Measurements from ENCODE around the gene NTNG1.

NTNG1 gene

DNA sequence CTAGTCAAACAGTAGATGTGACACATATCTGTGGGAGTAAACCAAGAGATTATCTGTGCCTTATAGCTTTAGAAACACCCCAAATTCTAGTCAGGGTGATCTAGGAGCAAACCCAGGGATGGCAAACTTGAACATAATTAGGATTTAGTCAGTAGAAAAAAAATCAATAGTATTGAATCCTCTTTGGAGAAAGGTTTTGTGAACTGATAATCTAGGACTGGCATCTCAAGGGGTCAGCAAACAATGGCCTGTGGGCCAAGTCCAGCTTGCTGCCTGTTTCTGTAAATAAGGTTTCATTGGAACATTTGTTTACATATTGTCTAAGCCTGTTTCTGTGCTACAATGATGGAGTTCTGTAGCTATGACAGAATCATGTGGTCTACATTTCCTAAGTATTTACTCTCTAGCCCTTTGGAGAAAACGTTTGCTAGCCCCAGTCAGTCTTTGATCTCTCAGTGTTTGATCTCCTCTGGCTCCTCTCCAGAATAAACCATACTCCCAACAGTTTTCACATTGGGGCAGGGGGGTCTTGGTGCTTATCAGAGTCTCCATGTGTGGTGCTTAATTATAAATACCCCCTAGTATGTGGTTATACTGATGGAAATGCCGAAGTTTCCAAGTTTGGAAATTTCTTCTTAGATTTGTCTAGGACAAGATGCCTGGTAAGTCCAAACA is 385.8 kb downstream of the NTNG1 start:
- in situ Hi-C loops (cut with MboI; ENCODE audit: low sequenced_read_pairs, unreplicated experiment): loop anchor here (25.0 kb wide), 2 partner anchors 211 to 339 kb away; no protein-coding TSS in a partner anchor

DNA sequence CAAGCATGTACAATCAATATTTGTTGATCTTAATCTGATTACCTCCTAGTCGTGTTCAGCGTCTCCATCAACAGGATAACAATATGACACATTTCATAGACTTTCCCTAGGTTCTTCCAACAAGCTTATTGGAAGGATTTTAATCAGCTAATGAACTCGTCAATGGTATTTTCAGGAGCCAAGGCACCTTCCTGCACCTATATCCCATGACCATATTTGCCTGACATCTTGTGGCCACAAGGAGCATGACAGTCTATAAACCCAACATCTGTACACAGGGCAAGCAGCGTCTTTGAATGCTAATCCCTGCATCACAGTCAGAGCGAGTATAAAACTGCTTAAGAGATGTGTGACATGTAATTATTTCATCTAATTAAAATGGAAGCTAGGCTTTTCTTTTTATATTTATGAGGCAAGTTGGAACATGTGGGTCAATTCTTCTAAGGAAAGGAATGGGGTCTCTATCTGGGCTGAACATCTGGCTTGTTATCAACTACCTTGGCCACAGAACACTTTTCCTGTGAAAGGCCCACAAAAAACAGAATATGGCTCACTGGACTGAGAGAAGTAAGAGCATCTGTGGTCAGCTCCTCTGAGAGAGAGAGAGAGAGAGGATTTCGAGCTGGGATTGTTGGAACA is 388.8 kb downstream of the NTNG1 start:
- in situ Hi-C loops (cut with MboI; ENCODE audit: low sequenced_read_pairs, unreplicated experiment): loop anchor here (25.0 kb wide), 2 partner anchors 208 to 342 kb away; no protein-coding TSS in a partner anchor
- peak; percentile 62 for DNase-seq (ENCODE audit: low spot score)
- TF ChIP-seq, protein P1, sequence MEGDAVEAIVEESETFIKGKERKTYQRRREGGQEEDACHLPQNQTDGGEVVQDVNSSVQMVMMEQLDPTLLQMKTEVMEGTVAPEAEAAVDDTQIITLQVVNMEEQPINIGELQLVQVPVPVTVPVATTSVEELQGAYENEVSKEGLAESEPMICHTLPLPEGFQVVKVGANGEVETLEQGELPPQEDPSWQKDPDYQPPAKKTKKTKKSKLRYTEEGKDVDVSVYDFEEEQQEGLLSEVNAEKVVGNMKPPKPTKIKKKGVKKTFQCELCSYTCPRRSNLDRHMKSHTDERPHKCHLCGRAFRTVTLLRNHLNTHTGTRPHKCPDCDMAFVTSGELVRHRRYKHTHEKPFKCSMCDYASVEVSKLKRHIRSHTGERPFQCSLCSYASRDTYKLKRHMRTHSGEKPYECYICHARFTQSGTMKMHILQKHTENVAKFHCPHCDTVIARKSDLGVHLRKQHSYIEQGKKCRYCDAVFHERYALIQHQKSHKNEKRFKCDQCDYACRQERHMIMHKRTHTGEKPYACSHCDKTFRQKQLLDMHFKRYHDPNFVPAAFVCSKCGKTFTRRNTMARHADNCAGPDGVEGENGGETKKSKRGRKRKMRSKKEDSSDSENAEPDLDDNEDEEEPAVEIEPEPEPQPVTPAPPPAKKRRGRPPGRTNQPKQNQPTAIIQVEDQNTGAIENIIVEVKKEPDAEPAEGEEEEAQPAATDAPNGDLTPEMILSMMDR (IDR thresholded peaks at IDR 0.05; ENCODE audit: borderline replicate concordance, control extremely low read depth, extremely low read depth, insufficient read depth, missing control alignments): peak; percentile 65

More for the DNA sequence above, 385.8 kb downstream of the NTNG1 start:
- TF ChIP-seq, protein P1 (IDR thresholded peaks at IDR 0.05; ENCODE audit: borderline replicate concordance, control extremely low read depth, extremely low read depth, insufficient read depth, missing control alignments): no peak
- DNase-seq (ENCODE audit: low spot score): no peak

DNA sequence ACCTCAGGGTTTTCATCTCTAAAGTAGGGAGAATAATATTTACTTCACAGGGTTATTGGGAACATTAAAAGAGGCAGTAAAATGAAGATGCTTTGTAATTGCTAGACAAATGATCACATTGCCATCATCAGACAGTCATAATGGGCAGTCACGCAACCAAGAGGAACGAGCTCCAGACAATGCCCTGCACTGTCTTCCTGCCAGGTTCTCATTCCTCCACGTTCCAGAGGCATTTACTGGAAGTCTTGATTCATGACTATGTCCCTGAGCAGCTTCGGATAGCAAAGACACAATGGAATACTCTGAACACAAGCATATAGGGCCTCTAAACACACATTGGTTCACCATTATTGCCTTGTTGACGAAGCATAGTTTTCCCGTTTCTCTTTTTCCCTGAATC is 389.7 kb downstream of the NTNG1 start:
- TF ChIP-seq, protein P1 (IDR thresholded peaks at IDR 0.05; ENCODE audit: borderline replicate concordance, control extremely low read depth, extremely low read depth, insufficient read depth, missing control alignments): no peak
- in situ Hi-C loops (cut with MboI; ENCODE audit: low sequenced_read_pairs, unreplicated experiment): loop anchor here (25.0 kb wide), 2 partner anchors 207 to 343 kb away; no protein-coding TSS in a partner anchor
- no peak for DNase-seq (ENCODE audit: low spot score)

DNA sequence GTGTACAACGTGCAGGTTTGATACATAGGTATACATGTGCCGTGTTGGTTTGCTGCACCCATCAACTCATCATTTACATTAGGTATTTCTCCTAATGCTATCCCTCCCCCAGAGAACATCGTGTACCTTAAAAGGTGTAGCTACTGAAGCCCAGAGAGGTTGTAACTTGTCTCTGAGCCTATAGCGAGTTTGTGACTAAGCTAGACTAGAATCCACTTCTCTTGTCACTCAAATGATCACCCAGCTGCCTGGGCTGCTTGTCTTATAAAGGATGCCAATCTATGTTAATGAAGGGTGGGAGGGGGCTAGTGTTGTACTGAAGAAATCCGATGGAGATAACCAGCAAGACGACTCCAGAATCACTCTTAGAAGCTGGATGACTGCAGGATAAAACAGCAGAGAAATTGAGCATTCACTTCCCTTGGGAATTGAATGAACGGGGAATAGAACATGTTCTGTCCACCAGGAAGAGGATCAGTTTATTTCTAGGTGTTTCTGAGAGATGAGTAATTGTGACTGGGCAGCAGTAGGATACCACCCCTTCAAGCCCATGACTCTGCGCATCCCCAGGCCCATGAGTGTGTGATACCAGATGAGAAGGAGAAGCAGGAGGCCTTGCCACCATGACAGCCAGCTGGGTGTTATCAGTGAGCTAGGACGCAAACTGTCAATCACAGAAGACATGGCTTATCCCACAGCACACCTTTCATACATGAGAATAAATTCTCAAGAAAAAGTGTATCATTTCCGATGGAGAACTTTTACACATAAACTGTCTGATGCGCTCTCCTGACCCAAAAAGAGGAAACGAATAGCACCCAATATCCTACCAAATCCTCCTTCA is 390.4 kb downstream of the NTNG1 start:
- in situ Hi-C loops (cut with MboI; ENCODE audit: low sequenced_read_pairs, unreplicated experiment): loop anchor here (25.0 kb wide), 2 partner anchors 206 to 344 kb away; no protein-coding TSS in a partner anchor
- TF ChIP-seq, protein P1 (IDR thresholded peaks at IDR 0.05; ENCODE audit: borderline replicate concordance, control extremely low read depth, extremely low read depth, insufficient read depth, missing control alignments): no peak
- DNase-seq (ENCODE audit: low spot score): no peak

DNA sequence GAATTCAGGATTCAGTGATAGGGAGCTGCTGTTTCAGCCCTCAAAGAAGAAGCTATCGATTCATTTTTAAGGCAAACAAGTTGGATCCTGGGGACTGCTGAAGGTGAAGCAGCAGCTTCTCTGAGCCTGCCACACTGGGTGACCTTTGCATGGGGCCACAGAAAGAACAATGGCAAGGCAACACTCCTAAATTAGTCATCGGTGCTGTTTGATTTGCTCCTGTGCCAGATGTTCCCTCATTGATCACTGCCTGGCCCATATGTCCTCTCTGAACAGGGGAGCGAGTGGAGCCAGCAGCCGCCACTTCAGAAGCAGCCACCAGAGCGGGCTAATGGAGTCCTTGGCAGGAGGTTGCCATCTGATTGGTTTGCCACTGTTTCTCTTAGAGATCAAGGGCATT is 391.5 kb downstream of the NTNG1 start:
- TF ChIP-seq, protein P1 (IDR thresholded peaks at IDR 0.05; ENCODE audit: borderline replicate concordance, control extremely low read depth, extremely low read depth, insufficient read depth, missing control alignments): no peak
- in situ Hi-C loops (cut with MboI; ENCODE audit: low sequenced_read_pairs, unreplicated experiment): loop anchor here (25.0 kb wide), 2 partner anchors 205 to 345 kb away; no protein-coding TSS in a partner anchor
- no peak for DNase-seq (ENCODE audit: low spot score)

All from GM13976 (cell line).